GM19468 (cell line): ENCODE results near the gene GCAT.

ENCODE experiments used
- ATAC-seq: cut with Tn5 transposase; IDR thresholded peaks from one replicate; pipeline ENCODE4 v1.9.1; 2021; ENCODE audit warnings: mild to moderate bottlenecking, moderate library complexity, moderate number of reproducible peaks; ENCODE audit not compliant: unreplicated experiment; ENCODE audit errors: extremely low read depth

GCAT gene

GRCh38 chr22:37807410-37808293 is at the start of gene GCAT:
Gene GCAT, plus strand, starts transcription at chr22:37807934. Its CDS starts 34 bp downstream, at chr22:37807968.
- ATAC-seq, result peak; percentile 14

- ATAC-seq, result no peak
These were observed 49.0 kb upstream of the GCAT start for GRCh38 chr22:37758694-37759093.

GRCh38 chr22:37759281-37759680 is 48.5 kb upstream of the GCAT start:
- ATAC-seq, result no peak

GRCh38 chr22:37760152-37760551 is 47.6 kb upstream of the GCAT start:
- no peak for ATAC-seq

GRCh38 chr22:37762389-37762836 is 45.3 kb upstream of the GCAT start:
- ATAC-seq, result no peak

GRCh38 chr22:37763012-37763411 is 44.7 kb upstream of the GCAT start:
- no peak for ATAC-seq

- ATAC-seq, result no peak
These were observed 44.1 kb upstream of the GCAT start for GRCh38 chr22:37763652-37764051.

- no peak for ATAC-seq
These were observed 43.1 kb upstream of the GCAT start for GRCh38 chr22:37764622-37765021.

GRCh38 chr22:37765498-37765897 is 42.2 kb upstream of the GCAT start:
- no peak for ATAC-seq

- ATAC-seq, result no peak
These were observed 41.7 kb upstream of the GCAT start for GRCh38 chr22:37765953-37766576.

GRCh38 chr22:37768273-37768672 is 39.5 kb upstream of the GCAT start:
- no peak for ATAC-seq

- ATAC-seq, result no peak
These were observed 38.7 kb upstream of the GCAT start for GRCh38 chr22:37769056-37769455.

GRCh38 chr22:37771081-37771480 is 36.7 kb upstream of the GCAT start:
- no peak for ATAC-seq

GRCh38 chr22:37771702-37772427 is 35.9 kb upstream of the GCAT start:
- ATAC-seq, result no peak

GRCh38 chr22:37774728-37775127 is 33.0 kb upstream of the GCAT start:
- no peak for ATAC-seq

- no peak for ATAC-seq
These were observed 31.7 kb upstream of the GCAT start for GRCh38 chr22:37775785-37776638.

- no peak for ATAC-seq
These were observed 31.1 kb upstream of the GCAT start for GRCh38 chr22:37776639-37777005.

GRCh38 chr22:37777122-37777687 is 30.5 kb upstream of the GCAT start:
- no peak for ATAC-seq

- ATAC-seq, result no peak
These were observed 29.2 kb upstream of the GCAT start for GRCh38 chr22:37778370-37779009.
